ENCODE measurements around the gene DIAPH1.

The DIAPH1 gene

DNA sequence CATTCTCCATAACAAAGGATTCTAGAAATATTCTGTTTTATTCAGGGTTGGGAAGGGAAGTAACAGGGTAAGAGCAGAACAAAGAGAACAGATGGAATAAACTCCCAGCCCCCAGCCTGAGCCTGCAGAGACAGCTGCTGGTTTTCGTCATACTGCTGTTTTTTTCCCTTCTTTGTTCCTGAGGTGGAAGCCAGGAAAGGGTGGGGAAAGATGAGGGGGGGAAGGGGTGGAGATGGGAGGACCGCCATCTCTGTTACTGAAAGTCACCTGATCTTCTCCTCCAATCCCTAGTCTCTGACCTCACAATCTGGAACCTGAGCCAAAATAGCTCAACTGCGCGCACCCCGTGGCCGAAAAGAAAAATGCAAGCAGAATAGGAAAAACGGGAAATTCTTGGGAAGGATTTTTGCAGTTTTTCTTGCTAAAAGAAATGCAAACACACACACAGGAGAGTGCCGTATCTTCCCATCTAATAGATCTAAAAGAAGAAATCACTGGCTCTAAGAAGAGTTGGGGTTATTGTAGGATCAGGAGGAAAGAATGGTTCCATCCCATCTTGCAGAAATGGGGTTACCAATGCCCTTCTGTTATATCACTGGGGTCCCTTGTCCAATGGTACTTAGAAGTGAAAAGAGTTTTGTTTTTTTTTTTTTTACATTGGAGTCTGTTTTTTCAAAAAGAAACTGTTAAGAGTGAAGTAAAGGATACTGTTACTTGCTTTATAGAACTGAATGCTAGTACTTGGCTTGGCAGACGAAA lies 57.9 kb downstream of the DIAPH1 start:
- peak overlapping the region; percentile 3; the same call in 1 of the 2 replicates for H3K4me3 ChIP-seq (ENCODE audit: low read depth, low read length)
- TF ChIP-seq CTCF (IDR thresholded peaks at IDR 0.05; ENCODE audit: low read depth, low read length), result peak; percentile 93

GRCh38 chr5:141560151-141560550 lies 58.6 kb downstream of the DIAPH1 start:
- TF ChIP-seq CTCF (IDR thresholded peaks at IDR 0.05; ENCODE audit: low read depth, low read length), result no peak
- no peak overlapping the region for H3K4me3 ChIP-seq (ENCODE audit: low read depth, low read length)

DNA sequence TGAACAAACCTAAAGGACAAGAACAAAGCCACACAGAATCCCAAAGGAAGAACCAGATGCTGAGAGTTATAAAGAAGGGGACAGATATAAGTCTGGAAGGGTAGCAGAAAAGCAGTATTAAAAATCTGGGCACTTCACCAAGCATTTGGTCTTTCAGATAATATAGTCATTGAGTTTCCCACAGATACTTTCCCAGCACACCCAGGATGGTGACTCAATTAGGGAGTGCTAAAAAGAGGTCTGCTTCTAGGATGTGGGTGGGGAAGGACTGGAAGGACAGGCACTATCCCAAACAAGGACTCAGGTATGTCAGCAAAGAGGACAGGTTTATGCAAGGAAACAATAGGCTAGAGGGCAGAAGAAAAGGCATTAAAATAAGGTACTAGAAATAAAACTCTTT lies 59.3 kb downstream of the DIAPH1 start:
- no peak overlapping the region for H3K4me3 ChIP-seq (ENCODE audit: low read depth, low read length)
- no peak for TF ChIP-seq CTCF (IDR thresholded peaks at IDR 0.05; ENCODE audit: low read depth, low read length)

GRCh38 chr5:141558150-141558549 lies 60.6 kb downstream of the DIAPH1 start:
- H3K4me3 ChIP-seq (ENCODE audit: low read depth, low read length), result no peak overlapping the region

DNA sequence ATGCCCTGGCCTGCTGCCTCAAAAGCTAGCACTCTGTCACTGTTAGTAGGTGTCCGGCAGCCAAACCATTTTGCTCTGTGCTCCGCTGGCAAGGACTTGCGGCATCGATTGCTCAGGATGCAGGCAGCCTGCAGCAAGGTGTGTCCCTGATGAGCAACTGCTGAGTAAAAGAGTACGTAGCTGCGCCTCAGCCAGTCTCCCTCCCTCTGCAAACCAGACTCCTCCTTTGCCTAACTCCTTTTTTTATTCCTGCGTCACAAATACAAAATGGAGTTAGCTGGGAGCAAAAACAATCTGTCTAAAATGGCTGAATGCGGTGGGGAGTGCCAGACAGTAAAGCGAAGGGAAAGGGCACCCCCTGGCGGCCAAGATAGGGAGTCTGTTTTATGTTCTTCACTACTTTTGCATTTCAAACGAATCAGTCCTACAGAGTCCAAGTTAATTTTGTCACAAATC lies 61.1 kb downstream of the DIAPH1 start:
- peak; percentile 54 for TF ChIP-seq CTCF (IDR thresholded peaks at IDR 0.05; ENCODE audit: low read depth, low read length)
- H3K4me3 ChIP-seq (ENCODE audit: low read depth, low read length), result peak overlapping the region; percentile 37

More at GRCh38 chr5:141558150-141558549, 60.6 kb downstream of the DIAPH1 start:
- no peak for TF ChIP-seq CTCF (IDR thresholded peaks at IDR 0.05; ENCODE audit: low read depth, low read length)

DNA sequence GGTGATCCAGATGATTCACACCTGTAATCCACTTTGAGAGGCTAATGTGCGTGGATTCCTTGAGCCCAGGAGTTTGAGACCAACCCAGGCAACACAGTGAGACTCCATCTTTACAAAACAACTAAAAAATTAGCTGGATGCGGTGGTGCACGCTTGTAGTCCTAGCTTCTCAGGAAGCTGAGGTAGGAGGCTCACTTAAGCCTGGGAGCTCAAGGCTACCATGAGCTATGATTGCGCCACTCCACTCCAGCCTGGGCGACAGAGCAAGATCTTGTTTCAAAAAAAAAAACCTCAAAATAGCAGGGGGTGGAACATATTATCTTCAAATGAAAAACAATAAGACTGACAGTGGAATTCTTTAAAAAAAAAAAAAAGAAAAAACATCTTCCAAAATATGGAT lies 70.9 kb downstream of the DIAPH1 start:
- no peak overlapping the region for H3K4me3 ChIP-seq (ENCODE audit: low read depth, low read length)
- no peak for TF ChIP-seq CTCF (IDR thresholded peaks at IDR 0.05; ENCODE audit: low read depth, low read length)

GRCh38 chr5:141547488-141547887 lies 71.3 kb downstream of the DIAPH1 start:
- TF ChIP-seq CTCF (IDR thresholded peaks at IDR 0.05; ENCODE audit: low read depth, low read length), result no peak
- no peak overlapping the region for H3K4me3 ChIP-seq (ENCODE audit: low read depth, low read length)
